Activated CD8-positive, alpha-beta memory T cell treated with anti-CD3 and anti-CD28 coated beads, Interleukin-2, amount 50 U/mL, for 24 hours (primary cell): ENCODE results near the gene SPART.
"Not testable (repeated sequence)": the region's sequence is repeated elsewhere in the genome, so short reads cannot be mapped to it uniquely, and the experiment has no call there.

ENCODE experiments used
- DNase-seq: peaks from one replicate; pipeline ENCODE4 v3.0.0-alpha.2; 2020; ENCODE audit errors: extremely low read depth

Gene SPART

DNA sequence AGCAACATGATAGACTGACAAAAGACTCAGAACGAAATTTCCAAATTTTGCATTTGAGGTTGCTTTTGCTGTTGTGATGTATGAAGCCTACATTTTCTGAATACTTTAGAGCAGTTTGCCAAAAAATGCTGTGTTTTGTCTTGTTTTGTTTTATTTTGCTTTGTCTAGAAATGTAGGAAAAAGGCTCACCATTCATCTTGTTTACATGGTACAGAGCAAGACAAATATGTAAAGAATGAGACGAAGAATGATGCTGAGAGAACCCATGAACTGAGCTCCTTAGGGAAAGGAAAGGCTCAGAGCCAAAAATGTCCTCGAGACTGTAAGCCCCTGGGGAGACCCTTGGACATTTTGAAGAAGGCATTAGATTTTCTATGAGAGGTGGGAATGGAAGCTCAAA, 6.8 kb upstream of the SPART start:
- DNase-seq, result no peak

DNA sequence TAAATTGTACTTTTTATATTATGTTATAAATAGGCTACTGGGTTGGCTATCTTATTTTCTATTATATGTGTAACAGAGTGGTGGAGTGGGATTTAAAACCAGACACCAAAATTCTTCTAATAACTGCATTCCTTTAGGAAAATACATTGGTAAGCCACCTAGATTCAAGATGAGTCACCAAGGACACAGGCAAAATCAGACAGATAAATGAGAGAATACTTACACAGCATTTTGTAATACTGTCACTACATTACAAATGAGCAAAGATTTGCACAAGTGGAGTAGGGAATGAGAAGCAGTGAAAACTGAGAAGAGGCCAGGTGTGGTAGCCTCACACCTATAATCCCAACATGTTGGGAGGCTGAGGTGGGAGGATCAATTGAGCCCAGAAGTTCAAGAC, 6.2 kb upstream of the SPART start:
- DNase-seq, result no peak

DNA sequence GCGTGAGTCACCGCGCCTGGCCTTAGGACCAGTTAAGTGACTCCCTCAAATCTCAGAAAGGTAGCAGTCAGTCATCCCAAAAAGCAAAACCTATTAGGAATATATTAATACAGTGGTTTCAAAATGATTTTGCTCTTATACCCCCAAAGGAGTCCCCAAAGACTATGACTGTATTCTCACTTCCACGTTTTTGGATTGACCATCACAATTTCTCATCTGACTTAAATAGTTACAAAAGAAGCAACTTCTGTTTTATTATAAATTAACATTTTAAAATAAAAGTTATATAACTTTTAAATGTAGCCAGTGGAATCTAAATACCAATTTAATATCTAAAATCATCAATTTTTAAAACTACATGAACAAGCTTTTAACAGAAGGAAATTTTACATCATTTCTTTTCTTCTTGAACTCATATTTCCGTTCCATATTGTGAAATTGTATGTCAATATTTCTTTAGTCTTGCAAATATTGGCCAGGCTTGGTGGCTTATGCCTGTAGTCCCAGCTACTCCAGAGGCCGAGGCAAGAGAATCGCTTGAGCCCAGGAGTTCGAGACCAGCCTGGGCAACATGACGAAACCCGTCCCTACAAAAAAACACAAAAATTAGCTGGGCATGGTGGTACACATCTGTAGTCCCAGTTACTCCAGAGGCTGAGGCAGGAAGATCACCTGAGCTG, 1.5 kb upstream of the SPART start:
- no peak for DNase-seq

DNA sequence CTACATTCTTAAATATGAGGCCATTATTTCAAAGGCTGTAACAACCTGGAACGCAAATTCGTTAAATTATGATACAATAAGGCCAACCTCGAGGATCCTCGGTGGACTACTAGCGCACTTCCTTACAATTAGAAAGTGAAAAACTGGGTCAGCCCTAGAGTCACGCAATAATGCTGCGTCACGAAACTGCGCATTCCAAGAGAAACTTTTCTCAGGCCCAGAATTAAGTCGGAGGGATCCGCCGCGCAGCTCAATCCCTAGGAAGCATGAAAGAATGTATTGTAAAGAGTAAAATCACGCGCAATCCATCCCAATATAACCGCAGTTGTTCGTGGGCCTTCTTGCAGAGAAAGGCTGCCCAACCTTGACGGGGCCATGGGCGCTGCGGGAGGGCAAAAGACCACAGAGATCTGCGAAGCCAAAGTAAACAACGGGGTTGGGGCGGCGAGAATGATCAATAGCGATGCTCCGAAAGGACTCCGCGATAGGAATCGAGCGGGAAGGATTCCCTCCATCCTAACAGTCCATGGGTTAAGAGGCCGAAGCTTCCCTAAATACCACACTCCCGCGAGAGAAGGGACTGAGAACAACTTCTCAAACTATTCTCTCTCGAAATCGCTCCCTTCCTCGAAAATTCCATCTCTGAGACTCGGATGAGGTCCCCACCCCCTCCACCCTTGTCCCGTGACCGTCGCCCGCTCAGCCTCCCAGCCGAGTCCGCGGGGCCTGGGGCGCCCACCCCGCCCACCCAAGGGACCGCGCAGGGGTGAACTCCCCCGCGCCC, 564 bp downstream of the SPART start:
- no peak for DNase-seq

DNA sequence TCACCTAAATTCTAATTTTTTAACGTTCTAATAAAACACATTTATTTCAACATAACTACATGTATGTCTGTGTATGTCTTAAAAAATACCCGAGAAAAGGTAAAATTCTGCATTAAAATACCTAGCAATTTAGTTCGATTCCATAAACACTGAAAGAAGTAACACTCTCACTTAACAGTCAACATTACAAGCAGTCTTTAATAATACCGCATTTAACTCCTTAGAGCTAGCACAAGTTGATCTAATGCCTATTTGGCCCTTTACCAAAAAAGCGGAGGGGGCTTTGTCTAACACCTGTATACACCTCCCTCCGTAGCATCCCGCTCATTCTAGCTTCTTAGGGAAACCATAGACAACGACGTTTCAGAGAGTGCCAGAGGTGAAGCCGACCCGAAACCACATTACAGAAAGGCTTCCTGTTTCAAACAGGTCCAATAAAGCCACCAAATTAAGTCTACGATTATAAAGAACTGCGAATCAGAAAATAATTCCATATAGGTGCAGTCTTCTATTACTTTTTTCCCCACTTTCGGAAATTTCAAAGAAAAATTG, 1.2 kb downstream of the SPART start:
- no peak for DNase-seq

DNA sequence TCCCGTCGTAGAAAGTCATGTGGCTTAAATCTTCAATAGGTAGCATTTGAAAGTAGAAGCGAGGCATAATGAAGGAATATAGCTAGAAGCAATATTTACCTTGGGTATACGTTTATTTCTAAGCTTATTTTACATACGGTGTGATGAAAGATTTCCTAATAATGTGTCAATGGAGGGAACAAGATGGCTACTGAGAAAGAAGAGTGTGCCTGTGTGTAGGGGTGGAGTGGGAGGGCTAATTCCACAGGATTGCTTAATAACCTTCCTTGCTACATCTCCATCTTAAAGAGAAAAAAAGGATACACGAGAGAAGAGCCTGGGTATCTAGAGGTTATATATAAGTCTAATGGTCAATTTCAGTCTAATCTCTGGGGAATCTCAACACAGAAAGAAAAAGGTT, 2.0 kb downstream of the SPART start:
- no peak for DNase-seq

DNA sequence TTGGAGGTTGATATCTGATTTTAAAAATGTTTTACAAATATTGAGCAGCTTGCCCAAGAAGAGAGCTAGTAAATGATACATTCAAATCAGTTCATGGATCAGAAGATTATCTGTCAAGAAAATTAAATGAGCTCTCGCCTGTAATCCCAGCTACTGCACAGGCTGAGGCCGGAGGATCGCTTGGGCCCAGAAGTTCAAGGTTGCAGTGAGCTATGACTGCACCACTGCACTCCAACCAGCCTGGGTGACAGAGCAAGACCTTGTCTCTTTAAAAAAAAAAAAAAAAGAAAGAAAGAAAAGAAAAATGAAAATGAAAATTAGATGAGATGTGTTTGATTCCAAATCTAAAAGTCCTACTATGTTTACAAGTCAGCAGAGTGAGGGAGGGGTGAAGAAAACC, 2.4 kb downstream of the SPART start:
- no peak for DNase-seq

DNA sequence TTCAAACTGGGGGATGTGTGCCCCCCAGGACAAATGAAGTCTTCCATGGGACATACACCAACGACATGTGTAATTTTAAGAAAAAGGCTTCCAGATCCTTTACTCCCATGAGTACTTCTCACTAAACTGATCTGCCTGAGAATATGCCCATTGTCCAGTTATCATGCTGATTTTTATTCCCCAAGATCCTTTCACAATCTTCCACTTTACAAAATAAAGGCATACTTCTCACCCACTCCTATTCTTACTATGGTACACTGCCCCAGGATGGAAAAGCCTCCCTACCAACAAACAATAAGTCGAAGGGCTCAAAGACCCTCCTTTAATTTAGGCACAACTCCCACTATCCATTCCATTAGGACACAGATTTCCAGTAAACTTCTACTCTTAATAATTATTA, 3.5 kb downstream of the SPART start:
- no peak for DNase-seq

DNA sequence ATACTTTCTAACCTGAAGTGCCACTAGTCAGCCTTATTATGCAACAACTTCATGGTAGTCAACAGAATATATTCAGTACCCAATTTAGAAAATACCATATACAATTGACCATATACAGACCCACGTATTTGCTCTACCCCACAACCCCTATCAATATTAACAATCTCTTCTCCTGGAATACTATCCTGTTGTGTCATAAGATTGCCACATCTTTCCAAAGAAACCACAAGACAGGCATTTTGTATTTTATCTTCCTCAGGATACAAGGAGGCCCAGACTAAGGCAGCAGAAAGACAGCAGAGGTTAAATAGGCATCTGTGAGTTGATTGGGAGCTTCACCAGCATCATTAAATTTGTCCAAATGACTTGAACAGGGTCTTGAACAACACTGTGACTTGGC, 4.5 kb downstream of the SPART start:
- no peak for DNase-seq

DNA sequence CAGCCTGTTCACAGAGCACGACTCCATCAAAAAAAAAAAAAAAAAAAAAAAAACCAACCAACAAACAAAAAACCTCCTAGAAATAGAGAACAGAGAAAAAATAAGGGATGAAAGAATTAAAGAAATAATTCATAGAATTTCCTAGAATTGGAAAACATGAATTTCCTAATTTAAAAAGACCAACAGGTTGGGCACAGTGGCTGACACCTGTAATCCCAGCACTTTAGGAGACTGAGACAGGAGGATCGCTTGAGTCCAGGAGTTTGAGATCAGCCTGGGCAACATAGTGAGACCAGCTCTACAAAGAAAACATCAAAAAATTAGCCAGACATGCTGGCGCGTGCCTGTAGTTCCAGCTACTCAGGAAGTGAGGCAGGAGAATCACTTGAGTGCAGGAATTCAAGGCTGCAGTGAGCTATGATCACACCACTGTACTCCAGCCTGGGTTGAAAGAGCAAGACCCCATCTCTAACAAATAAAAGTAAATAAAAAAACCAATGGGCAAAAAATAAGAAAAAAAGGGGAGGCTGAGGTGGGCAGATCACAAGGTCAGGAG, 6.5 kb downstream of the SPART start:
- DNase-seq, result no peak

DNA sequence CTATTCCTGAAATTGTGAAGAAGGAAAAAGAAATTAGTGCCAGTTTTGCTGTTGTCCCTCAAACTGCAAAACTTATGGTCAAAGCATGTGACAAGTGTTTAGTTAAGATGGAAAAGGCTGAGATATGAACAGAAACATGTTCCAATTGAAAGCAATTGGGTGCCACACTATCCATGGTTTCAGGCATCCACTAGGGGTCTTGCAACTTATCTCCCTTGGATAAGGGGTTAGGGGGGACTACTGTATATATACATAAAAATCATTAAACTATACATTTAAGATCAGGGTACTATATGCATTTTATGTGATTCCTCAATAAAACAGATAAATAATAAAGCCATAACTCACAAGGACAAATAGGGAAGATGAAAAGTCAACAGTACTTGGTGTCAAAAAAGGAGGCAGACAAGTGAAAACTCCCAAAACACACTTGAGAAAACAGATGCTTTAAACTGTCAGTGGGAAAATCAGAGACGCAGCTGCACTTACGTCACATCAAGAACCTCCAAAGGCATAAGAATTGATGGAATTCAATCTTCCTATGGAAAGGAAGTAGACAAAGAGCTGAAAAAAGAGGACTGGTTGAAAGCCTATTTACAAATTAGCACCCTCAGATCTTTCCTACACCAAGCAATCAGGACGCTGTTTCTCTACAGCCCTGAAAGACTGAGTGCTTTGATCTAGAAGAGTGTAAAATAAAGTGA, 8.1 kb downstream of the SPART start:
- DNase-seq, result no peak

DNA sequence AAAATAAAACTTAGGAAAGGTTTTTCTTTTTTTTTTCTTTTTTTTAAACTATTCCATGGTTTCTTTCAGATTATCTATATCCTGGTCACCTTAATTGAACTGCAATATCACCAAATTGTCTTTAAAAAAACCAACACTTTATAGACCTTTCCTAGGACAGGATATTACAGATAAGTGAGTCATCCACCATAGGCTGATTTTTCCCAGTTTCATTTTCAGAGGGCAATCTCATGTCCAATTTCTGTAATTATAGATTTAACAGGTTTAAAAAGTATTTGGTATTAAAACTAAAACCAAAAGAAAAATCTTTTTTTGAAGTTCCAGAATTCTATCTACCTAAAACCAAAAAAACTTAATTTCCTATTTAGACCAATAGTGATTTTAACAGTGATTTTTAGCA, 13.2 kb downstream of the SPART start:
- no peak for DNase-seq

DNA sequence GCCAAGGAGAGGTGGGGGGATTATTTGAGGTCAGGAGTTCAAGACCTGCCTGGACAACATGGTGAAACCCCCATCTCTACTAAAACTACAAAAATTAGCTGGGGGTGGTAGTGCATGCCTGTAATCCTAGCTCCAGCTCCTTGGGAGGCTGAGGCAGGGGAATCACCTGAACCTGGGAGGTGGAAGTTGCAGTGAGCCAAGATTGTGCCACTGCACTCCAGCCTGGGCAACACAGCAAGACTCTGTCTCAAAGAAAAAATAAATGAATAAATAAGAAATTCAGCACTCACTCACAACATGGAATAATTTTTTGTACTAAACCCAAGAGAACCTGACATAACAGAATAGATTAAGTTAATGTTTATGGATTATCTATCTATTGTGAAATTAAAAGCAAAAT, 13.9 kb downstream of the SPART start:
- not testable (repeated sequence) for DNase-seq

DNA sequence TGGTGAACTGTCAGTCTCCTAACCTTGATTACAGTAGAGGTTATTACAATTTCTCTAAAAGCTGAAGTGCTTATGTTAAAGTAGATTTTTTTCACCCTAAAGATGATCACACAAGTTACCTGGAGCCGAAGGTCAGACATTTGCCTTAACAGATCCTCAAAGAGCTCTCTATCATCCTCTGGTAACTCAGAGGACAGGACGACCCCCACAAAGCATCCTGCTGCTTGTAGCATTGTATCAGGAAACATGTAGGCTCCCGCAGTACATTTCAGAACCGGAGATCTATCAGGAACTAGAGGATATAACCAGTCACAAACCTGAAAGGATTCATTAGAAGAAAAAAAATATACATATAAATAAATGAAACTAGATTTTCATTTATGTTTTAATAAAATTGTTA, 14.9 kb downstream of the SPART start:
- no peak for DNase-seq

DNA sequence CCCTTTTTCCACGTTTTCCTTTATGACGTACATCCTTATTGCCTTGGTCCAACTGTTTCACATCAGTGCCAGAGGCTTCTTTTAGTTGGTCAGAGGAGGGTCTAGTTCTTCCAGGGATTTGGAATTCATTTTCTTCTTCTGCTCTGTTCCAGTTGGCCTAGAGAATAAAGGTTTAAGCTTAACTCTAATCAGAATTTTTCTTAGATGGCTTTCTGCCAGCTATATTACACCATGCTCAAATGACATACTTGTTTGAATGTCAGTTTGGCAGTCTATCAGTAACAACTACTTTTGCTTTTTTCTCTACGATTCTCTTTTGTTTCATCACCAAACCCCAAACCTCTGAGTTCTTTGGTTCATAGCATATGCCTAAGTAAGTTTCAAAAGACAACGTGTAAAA, 16.8 kb downstream of the SPART start:
- DNase-seq, result no peak

DNA sequence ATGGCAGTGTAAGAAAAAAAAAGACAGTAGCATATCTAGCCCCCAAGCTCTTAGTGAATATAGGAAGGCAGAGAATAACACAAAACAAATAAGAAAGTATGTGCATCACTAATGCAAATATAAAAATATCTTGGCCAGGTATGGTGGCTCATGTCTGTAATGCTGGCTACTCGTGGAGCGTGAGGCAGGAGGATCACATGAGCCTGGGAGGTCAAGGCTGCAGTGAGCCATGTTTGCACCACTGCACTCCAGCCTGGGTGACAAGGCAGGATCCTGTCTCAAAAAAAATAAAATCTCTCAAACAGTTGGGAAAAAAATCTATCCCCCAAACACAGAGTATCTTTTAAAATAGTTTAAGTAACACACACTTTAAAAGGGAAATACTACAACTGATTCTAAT, 17.4 kb downstream of the SPART start:
- no peak for DNase-seq

DNA sequence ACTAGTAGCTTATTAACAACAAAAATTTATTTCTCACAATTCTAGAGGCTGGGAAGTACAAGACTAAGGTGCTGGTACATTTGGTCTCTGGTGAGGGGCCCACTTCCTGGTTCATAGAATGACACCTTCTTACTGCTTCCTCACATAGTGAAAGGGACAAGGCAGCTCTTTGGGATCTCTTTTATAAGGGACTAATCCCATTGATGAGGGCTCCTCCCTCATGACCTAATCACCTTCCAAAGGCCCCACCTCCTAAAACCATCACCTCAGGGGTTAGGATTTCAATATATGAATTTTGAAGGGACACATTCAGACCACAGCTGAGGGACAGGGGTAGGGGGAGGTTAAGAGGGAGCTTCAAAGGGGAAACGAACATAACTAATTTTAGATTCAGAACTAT, 20.3 kb downstream of the SPART start:
- DNase-seq, result no peak

DNA sequence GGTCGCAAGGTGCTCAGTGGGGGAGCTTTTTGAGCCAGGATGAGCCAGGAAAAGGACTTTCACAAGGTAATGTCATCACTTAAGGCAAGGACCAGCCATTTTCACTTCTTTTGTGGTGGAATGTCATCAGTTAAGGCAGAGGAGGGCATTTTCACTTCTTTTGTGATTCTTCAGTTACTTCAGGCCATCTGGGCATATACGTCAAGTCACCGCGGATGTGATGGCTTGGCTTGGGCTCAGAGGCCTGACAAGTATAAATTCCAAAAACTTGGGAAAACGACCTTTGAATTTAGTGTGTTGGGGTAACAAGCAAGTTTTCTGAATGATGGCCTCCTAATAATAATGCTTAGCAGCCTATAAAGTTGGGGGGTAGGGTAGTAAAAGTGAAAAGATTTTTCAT, 21.3 kb downstream of the SPART start:
- not testable (repeated sequence) for DNase-seq

DNA sequence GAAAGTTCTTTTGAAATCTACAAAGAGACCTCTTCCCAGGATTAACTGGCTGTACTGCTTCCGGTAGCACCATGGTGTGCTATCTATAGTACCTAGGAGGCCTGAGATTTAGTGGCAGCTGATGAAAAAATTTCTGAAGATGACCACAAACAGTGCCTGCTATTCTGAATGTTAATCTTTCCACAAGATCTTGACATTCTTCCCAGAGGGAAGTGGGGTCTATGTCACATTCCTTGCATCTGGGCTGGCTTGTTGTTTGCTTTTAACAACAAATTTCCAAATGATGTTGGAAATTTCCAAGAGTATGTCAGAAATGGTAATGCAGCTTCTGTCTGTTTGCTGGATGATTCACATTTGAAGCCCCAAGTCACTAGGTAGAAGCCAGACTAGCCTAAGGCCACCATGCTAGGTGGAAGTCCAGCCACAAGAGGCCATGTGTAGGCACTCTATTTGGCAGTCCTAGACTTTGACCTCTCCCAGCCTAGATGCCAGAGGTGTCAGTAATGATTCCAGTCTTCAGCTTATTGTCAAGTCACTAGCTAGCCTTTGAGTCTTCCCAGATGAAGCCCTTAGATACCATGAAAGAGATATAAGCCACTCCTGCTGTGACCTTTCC, 22.1 kb downstream of the SPART start:
- DNase-seq, result no peak

DNA sequence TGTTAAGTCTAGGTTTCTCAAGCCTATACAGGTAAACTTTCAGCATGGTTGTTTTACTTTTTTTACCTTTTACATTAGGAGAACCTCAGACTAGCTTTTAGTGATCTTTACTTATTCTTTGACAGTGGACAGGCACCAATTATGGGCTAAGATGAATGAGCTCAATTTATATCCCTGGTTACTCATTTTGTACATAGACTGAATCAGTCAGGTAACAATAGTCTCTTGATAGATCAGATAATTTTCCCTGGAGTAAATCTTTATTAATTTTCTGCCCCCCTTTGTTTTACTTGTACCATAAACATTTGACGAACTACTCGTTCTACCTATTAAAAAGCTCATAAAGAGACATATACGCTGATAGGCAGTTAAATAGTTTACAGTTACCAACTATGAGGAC, 22.8 kb downstream of the SPART start:
- no peak for DNase-seq

DNA sequence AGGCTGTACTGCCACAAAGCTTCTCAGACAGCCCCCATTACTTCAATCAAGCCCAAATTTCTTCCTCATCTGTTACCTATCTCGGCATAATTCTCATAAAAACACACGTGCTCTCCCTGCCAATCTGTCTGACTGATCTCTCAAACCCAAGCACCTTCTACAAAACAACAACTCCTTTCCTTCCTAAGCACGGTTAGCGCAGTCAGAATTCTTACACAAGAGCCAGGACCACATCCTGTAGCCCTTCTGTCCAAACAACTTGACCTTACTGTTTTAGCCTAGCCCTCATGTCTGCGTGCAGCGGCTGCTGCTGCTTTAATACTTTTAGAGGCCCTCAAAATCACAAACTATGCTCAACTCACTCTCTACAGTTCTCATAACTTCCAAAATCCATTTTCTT, 26.4 kb downstream of the SPART start:
- DNase-seq, result not testable (repeated sequence)
